GM12872 (cell line): ENCODE results near the gene CCDC86.

Experiments used
- CTCF ChIP-seq: IDR thresholded peaks from 3 replicates; pipeline ENCODE4 v1.5.1; 2011; ENCODE audit warnings: low read depth, mild to moderate bottlenecking, low read length, moderate library complexity; ENCODE audit not compliant: insufficient read depth

CCDC86 gene

GRCh38 chr11:60899046-60899936 is 57.4 kb downstream of the CCDC86 start:
- TF ChIP-seq CTCF: peak; percentile 97

GRCh38 chr11:60899977-60900376 is 58.1 kb downstream of the CCDC86 start:
- no peak for TF ChIP-seq CTCF
